IMR-90 (cell line): ENCODE measurements around the gene PLA2G2D.

ENCODE experiments used
- BHLHE40 ChIP-seq: fragments of 150-350 bp; IDR thresholded peaks from 2 replicates; pipeline ENCODE4 v1.6.1; 2016; ENCODE audit warnings: mild to moderate bottlenecking, low read depth, low read length
- CEBPB ChIP-seq: IDR thresholded peaks from 2 replicates; pipeline ENCODE4 v1.6.1; 2012; ENCODE audit warnings: low read depth, low read length, improper control_type of control experiment
- CHD1 ChIP-seq: IDR thresholded peaks from 2 replicates; pipeline ENCODE4 v1.6.1; 2012; ENCODE audit warnings: low read depth, low read length, improper control_type of control experiment
- FOS ChIP-seq: fragments of 150-350 bp; IDR thresholded peaks from 2 replicates; pipeline ENCODE4 v1.6.1; 2016; ENCODE audit warnings: low read depth, low read length
- MAFK ChIP-seq: IDR thresholded peaks from 2 replicates; pipeline ENCODE4 v1.6.1; 2012; ENCODE audit warnings: low read depth, low read length, improper control_type of control experiment
- MAZ ChIP-seq: IDR thresholded peaks from 2 replicates; pipeline ENCODE4 v1.6.1; 2012; ENCODE audit warnings: low read depth, mild to moderate bottlenecking, low read length, improper control_type of control experiment, moderate library complexity, borderline replicate concordance
- MXI1 ChIP-seq: IDR thresholded peaks from 2 replicates; pipeline ENCODE4 v1.6.1; 2012; ENCODE audit warnings: low read depth, mild to moderate bottlenecking, low read length, moderate library complexity, borderline replicate concordance
- POLR2A ChIP-seq: IDR thresholded peaks from 2 replicates; pipeline ENCODE4 v1.6.1; 2012; ENCODE audit warnings: mild to moderate bottlenecking, low read depth, low read length
- RCOR1 ChIP-seq: IDR thresholded peaks from 2 replicates; pipeline ENCODE4 v1.6.1; 2012; ENCODE audit warnings: mild to moderate bottlenecking, low read length, improper control_type of control experiment; ENCODE audit not compliant: insufficient replicate concordance
- RFX5 ChIP-seq: IDR thresholded peaks from 2 replicates; pipeline ENCODE4 v1.8.0; 2012; ENCODE audit warnings: low read depth, mild to moderate bottlenecking, low read length, moderate library complexity
- SMC3 ChIP-seq: fragments of 150-350 bp; IDR thresholded peaks from 2 replicates; pipeline ENCODE4 v1.6.1; 2016; ENCODE audit warnings: low read depth, mild to moderate bottlenecking, antibody characterized with exemption, low read length, moderate library complexity
- USF2 ChIP-seq: fragments of 150-350 bp; IDR thresholded peaks from 2 replicates; pipeline ENCODE4 v1.6.1; 2017; ENCODE audit warnings: mild to moderate bottlenecking, antibody characterized with exemption, low read length, low read depth
- TF ChIP-seq, protein P1 (sequence below): conservative IDR thresholded peaks from 2 replicates; pipeline ENCODE4 v1.5.1; 2012; ENCODE audit warnings: mild to moderate bottlenecking, low read depth, low read length, improper control_type of control experiment

DNA sequence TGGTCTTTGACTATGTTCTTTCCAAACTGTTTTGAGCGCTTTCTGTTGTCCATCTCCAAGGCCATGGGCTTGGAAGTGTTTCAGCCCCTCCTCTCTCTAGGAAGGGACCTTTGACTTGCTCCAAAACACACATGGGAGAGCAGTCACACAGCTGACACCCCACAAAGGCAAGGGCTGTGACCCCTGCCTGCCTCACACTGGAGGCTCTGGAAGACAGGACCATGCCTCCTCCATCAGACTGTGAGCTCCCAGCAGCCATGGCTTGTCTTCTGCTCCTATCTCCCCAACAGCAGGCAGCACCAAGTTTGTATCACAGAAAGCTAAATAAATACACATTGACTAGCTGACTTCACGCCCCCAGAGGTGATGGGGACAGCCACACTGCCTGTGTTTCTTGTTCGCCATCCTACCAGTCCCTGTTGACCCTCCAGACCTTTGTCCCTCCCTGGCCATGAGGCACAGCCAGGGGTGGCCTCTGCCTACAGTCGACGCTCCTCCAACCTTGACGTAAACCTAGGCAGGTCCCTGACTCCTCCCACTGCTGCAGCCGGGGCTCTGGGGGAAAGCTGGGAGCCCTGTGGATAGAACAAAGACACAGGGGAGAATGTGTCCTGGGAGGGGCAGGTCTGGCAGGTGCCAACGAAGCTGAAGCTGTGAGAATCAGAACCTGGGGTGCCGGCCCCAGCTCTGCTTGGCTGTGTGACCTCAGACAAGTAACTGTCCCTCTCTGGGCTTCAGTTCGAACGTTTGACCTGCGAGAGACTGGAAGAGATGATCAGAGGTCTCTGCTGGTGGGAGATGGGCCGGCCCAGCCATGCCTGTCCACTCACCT lies 24.6 kb upstream of the PLA2G2D start:
- TF ChIP-seq, protein P1, sequence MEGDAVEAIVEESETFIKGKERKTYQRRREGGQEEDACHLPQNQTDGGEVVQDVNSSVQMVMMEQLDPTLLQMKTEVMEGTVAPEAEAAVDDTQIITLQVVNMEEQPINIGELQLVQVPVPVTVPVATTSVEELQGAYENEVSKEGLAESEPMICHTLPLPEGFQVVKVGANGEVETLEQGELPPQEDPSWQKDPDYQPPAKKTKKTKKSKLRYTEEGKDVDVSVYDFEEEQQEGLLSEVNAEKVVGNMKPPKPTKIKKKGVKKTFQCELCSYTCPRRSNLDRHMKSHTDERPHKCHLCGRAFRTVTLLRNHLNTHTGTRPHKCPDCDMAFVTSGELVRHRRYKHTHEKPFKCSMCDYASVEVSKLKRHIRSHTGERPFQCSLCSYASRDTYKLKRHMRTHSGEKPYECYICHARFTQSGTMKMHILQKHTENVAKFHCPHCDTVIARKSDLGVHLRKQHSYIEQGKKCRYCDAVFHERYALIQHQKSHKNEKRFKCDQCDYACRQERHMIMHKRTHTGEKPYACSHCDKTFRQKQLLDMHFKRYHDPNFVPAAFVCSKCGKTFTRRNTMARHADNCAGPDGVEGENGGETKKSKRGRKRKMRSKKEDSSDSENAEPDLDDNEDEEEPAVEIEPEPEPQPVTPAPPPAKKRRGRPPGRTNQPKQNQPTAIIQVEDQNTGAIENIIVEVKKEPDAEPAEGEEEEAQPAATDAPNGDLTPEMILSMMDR: no peak
- no peak for TF ChIP-seq MAZ
- TF ChIP-seq RFX5: no peak
- no peak for TF ChIP-seq RCOR1
- no peak for TF ChIP-seq USF2
- TF ChIP-seq POLR2A: no peak
- TF ChIP-seq CHD1: no peak
- no peak for TF ChIP-seq FOS
- TF ChIP-seq MAFK: no peak
- no peak for TF ChIP-seq BHLHE40
- TF ChIP-seq MXI1: no peak
- no peak for TF ChIP-seq CEBPB
- no peak for TF ChIP-seq SMC3
